ENCODE measurements around the gene CHID1. TPM values are rescaled to one million over a fixed set of nuclear protein-coding genes. Genes with fewer than 3 reads are reported as not detected.

CHID1 gene
- total and polyA plus RNA-seq, 7 experiments from 2014 or later: 30.8 to 61.0 (median 55.3) TPM

GRCh38 chr11:944711-945470 lies 34.3 kb upstream of the CHID1 start:
- H3K27ac ChIP-seq (ENCODE audit: low read depth, low read length): no peak overlapping the region
- H3K4me3 Mint-ChIP-seq: no peak overlapping the region
- H3K27me3 ChIP-seq (ENCODE audit: control insufficient read depth in 2 of 2, insufficient read depth in 2 of 2, low read length in 2 of 2): no peaks in the 10 kb centered on the region
- H3K9me3 ChIP-seq (ENCODE audit: control insufficient read depth in 2 of 3, low read length in 3 of 3): peaks cover 0 to 11% (median 0%) of the 10 kb centered on the region in 3 experiments
- DNase-seq: no peak
- ChIA-PET POLR2A (interaction anchor here (0.6 kb wide), 1 partner anchor 9 kb away, joined by 5 read pairs; no protein-coding TSS in a partner anchor), CTCF (no interaction called here)
- intact Hi-C loops (cut with micrococcal nuclease): no loop called here
- H3K4me1 ChIP-seq (ENCODE audit: control insufficient read depth in 2 of 2, insufficient read depth in 2 of 2, low read length in 2 of 2): peaks cover 0 to 11% of the 10 kb centered on the region in 2 donors
- no peak for ATAC-seq
- H3K4me3 ChIP-seq (ENCODE audit: low read length): no peak overlapping the region
- H3K27ac Mint-ChIP-seq: peak overlapping the region in 2 of 9 donors; percentile 49 to 59
- no peaks in the 10 kb centered on the region for H3K27me3 Mint-ChIP-seq
- H3K9me3 Mint-ChIP-seq: peaks cover 0 to 15% (median 6%) of the 10 kb centered on the region in 11 donors
- H3K36me3 ChIP-seq (ENCODE audit: control insufficient read depth in 2 of 3, insufficient read depth in 3 of 3, low read length in 3 of 3): peaks cover 3 to 27% (median 9%) of the 10 kb centered on the region in 3 experiments
- peaks cover 17 to 59% (median 37%) of the 10 kb centered on the region in 5 donors for H3K36me3 Mint-ChIP-seq
- H3K4me1 Mint-ChIP-seq: peaks cover 27 to 53% (median 48%) of the 10 kb centered on the region in 7 donors

GRCh38 chr11:942823-943222 lies 32.2 kb upstream of the CHID1 start:
- ATAC-seq (no peak), DNase-seq (no peak)
- ChIA-PET POLR2A (no interaction called here), CTCF (interaction anchor here (0.6 kb wide), 1 partner anchor 22 kb away, joined by 7 read pairs; no protein-coding TSS in a partner anchor)
- Histone ChIP-seq H3K9me3 (ENCODE audit: control insufficient read depth in 2 of 3, low read length in 3 of 3) (no peaks in the 10 kb centered on the region), H3K36me3 (ENCODE audit: control insufficient read depth in 2 of 3, insufficient read depth in 3 of 3, low read length in 3 of 3) (peaks cover 3 to 32% (median 9%) of the 10 kb centered on the region in 3 experiments), H3K27me3 (ENCODE audit: control insufficient read depth in 2 of 2, insufficient read depth in 2 of 2, low read length in 2 of 2) (no peaks in the 10 kb centered on the region), H3K4me3 (ENCODE audit: low read length) (no peak overlapping the region), H3K27ac (ENCODE audit: low read depth, low read length) (no peak overlapping the region), H3K4me1 (ENCODE audit: control insufficient read depth in 2 of 2, insufficient read depth in 2 of 2, low read length in 2 of 2) (peaks cover 0 to 15% of the 10 kb centered on the region in 2 donors)
- H3K9me3 Mint-ChIP-seq: peaks cover 0 to 3% (median under 1%) of the 10 kb centered on the region in 11 donors
- H3K4me1 Mint-ChIP-seq: peaks cover 31 to 69% (median 60%) of the 10 kb centered on the region in 7 donors
- intact Hi-C loops (cut with micrococcal nuclease): no loop called here
- H3K27ac Mint-ChIP-seq: peak overlapping the region in 1 of 9 donors; percentile 46
- H3K36me3 Mint-ChIP-seq: peaks cover 17 to 50% (median 29%) of the 10 kb centered on the region in 5 donors
- no peaks in the 10 kb centered on the region for H3K27me3 Mint-ChIP-seq
- H3K4me3 Mint-ChIP-seq: no peak overlapping the region

- Histone ChIP-seq H3K4me1 (ENCODE audit: control insufficient read depth in 2 of 2, insufficient read depth in 2 of 2, low read length in 2 of 2) (peaks cover 0 to 23% of the 10 kb centered on the region in 2 donors), H3K27me3 (ENCODE audit: control insufficient read depth in 2 of 2, insufficient read depth in 2 of 2, low read length in 2 of 2) (no peaks in the 10 kb centered on the region), H3K9me3 (ENCODE audit: control insufficient read depth in 2 of 3, low read length in 3 of 3) (no peaks in the 10 kb centered on the region), H3K4me3 (ENCODE audit: low read length) (no peak overlapping the region), H3K36me3 (ENCODE audit: control insufficient read depth in 2 of 3, insufficient read depth in 3 of 3, low read length in 3 of 3) (peaks cover 0 to 21% (median under 1%) of the 10 kb centered on the region in 3 experiments), H3K27ac (ENCODE audit: low read depth, low read length) (no peak overlapping the region)
- Mint-ChIP-seq H3K27ac (peak overlapping the region; percentile 14 to 75 (median 52)), H3K4me1 (peaks cover 34 to 82% (median 72%) of the 10 kb centered on the region in 7 donors), H3K4me3 (peak overlapping the region; percentile 48 to 69 (median 60)), H3K36me3 (peaks cover 15 to 37% (median 25%) of the 10 kb centered on the region in 5 donors), H3K9me3 (peaks cover 0 to under 1% (median 0%) of the 10 kb centered on the region in 11 donors), H3K27me3 (no peaks in the 10 kb centered on the region)
- ChIA-PET CTCF (no interaction called here), POLR2A (no interaction called here)
- DNase-seq: no peak
- intact Hi-C loops (cut with micrococcal nuclease): no loop called here
- ATAC-seq: no peak
Observed at GRCh38 chr11:940496-941135, 30.0 kb upstream of the CHID1 start.

GRCh38 chr11:937841-938261 lies 27.2 kb upstream of the CHID1 start:
- ChIA-PET POLR2A (no interaction called here), CTCF (no interaction called here)
- ATAC-seq (no peak), DNase-seq (no peak)
- no peak overlapping the region for H3K4me3 ChIP-seq (ENCODE audit: low read length)
- H3K4me1 ChIP-seq (ENCODE audit: control insufficient read depth in 2 of 2, insufficient read depth in 2 of 2, low read length in 2 of 2): peaks cover 5 to 33% of the 10 kb centered on the region in 2 donors
- H3K27me3 ChIP-seq (ENCODE audit: control insufficient read depth in 2 of 2, insufficient read depth in 2 of 2, low read length in 2 of 2): no peaks in the 10 kb centered on the region
- Mint-ChIP-seq H3K36me3 (peaks cover 0 to 22% (median 4%) of the 10 kb centered on the region in 5 donors), H3K4me3 (peak overlapping the region in 7 of 10 donors; percentile 13 to 48 (median 23)), H3K9me3 (no peaks in the 10 kb centered on the region), H3K27ac (peak overlapping the region in 3 of 9 donors; percentile 17 to 54 (median 24)), H3K27me3 (no peaks in the 10 kb centered on the region), H3K4me1 (peaks cover 31 to 86% (median 67%) of the 10 kb centered on the region in 7 donors)
- intact Hi-C loops (cut with micrococcal nuclease): no loop called here
- H3K27ac ChIP-seq (ENCODE audit: low read depth, low read length): no peak overlapping the region
- no peaks in the 10 kb centered on the region for H3K9me3 ChIP-seq (ENCODE audit: control insufficient read depth in 2 of 3, low read length in 3 of 3)
- H3K36me3 ChIP-seq (ENCODE audit: control insufficient read depth in 2 of 3, insufficient read depth in 3 of 3, low read length in 3 of 3): peaks cover 0 to 6% (median 0%) of the 10 kb centered on the region in 3 experiments

GRCh38 chr11:936199-936598 lies 25.6 kb upstream of the CHID1 start:
- CTCF ChIA-PET: interaction anchor here (0.7 kb wide), 1 partner anchor 895 kb away, joined by 3 read pairs; no protein-coding TSS in a partner anchor
- peaks cover 5 to 33% of the 10 kb centered on the region in 2 donors for H3K4me1 ChIP-seq (ENCODE audit: control insufficient read depth in 2 of 2, insufficient read depth in 2 of 2, low read length in 2 of 2)
- peak overlapping the region in 7 of 10 donors; percentile 20 to 64 (median 45) for H3K4me3 Mint-ChIP-seq

GRCh38 chr11:934527-934926 lies 23.9 kb upstream of the CHID1 start:
- CTCF ChIA-PET: interaction anchor here (0.6 kb wide), 1 partner anchor 9 kb away, joined by 3 read pairs; no protein-coding TSS in a partner anchor
- Mint-ChIP-seq H3K4me1 (peaks cover 20 to 86% (median 62%) of the 10 kb centered on the region in 7 donors), H3K36me3 (peaks cover 0 to 25% (median 0%) of the 10 kb centered on the region in 5 donors), H3K9me3 (no peaks in the 10 kb centered on the region), H3K27ac (no peak overlapping the region), H3K4me3 (peak overlapping the region in 6 of 10 donors; percentile 22 to 53 (median 44)), H3K27me3 (no peaks in the 10 kb centered on the region)
- Histone ChIP-seq H3K9me3 (ENCODE audit: control insufficient read depth in 2 of 3, low read length in 3 of 3) (no peaks in the 10 kb centered on the region), H3K27me3 (ENCODE audit: control insufficient read depth in 2 of 2, insufficient read depth in 2 of 2, low read length in 2 of 2) (no peaks in the 10 kb centered on the region), H3K4me3 (ENCODE audit: low read length) (no peak overlapping the region), H3K4me1 (ENCODE audit: control insufficient read depth in 2 of 2, insufficient read depth in 2 of 2, low read length in 2 of 2) (peaks cover 5 to 22% of the 10 kb centered on the region in 2 donors), H3K27ac (ENCODE audit: low read depth, low read length) (no peak overlapping the region), H3K36me3 (ENCODE audit: control insufficient read depth in 2 of 3, insufficient read depth in 3 of 3, low read length in 3 of 3) (peaks cover 0 to 7% (median 0%) of the 10 kb centered on the region in 3 experiments)
- intact Hi-C loops (cut with micrococcal nuclease): no loop called here
- ATAC-seq (no peak), DNase-seq (no peak)
- POLR2A ChIA-PET: no interaction called here

More at GRCh38 chr11:936199-936598, 25.6 kb upstream of the CHID1 start:
- H3K9me3 Mint-ChIP-seq: no peaks in the 10 kb centered on the region
- H3K27ac Mint-ChIP-seq: peak overlapping the region in 5 of 9 donors; percentile 11 to 62 (median 25)
- H3K4me1 Mint-ChIP-seq: peaks cover 30 to 87% (median 66%) of the 10 kb centered on the region in 7 donors
- no peaks in the 10 kb centered on the region for H3K27me3 ChIP-seq (ENCODE audit: control insufficient read depth in 2 of 2, insufficient read depth in 2 of 2, low read length in 2 of 2)
- peaks cover 0 to 24% (median 0%) of the 10 kb centered on the region in 5 donors for H3K36me3 Mint-ChIP-seq
- H3K36me3 ChIP-seq (ENCODE audit: control insufficient read depth in 2 of 3, insufficient read depth in 3 of 3, low read length in 3 of 3): peaks cover 0 to 6% (median 0%) of the 10 kb centered on the region in 3 experiments
- H3K4me3 ChIP-seq (ENCODE audit: low read length): no peak overlapping the region
- no peaks in the 10 kb centered on the region for H3K9me3 ChIP-seq (ENCODE audit: control insufficient read depth in 2 of 3, low read length in 3 of 3)
- DNase-seq (no peak), ATAC-seq (no peak)
- intact Hi-C loops (cut with micrococcal nuclease): no loop called here
- POLR2A ChIA-PET: no interaction called here
- no peaks in the 10 kb centered on the region for H3K27me3 Mint-ChIP-seq
- H3K27ac ChIP-seq (ENCODE audit: low read depth, low read length): no peak overlapping the region

Measured in naive thymus-derived CD4-positive, alpha-beta T cell (primary cell).